ENCODE measurements around the gene MSX1.
A peak's percentile ranks its signal among the peaks of the same experiment; 100 is the strongest.

MSX1 gene

DNA sequence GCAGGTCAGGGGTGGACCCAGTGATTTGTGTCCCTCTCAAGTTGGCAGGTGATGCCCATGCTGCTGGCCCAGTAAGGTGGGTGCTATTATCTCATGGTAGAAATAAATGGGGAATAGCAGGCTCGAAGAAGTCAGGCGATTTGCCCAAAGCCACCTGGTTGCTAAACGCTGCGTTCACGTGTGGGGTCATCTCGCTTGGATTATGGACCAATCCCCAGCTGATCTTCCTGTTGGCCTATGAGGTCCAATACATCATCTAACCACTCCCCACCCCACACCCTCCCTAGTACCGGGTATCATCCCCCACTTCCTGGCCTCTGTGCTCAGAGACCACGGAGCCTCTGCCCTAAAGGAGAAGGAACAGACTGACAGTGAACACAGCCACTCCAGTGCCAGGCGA, 18.3 kb upstream of the MSX1 start:
- DNase-seq, result no peak

DNA sequence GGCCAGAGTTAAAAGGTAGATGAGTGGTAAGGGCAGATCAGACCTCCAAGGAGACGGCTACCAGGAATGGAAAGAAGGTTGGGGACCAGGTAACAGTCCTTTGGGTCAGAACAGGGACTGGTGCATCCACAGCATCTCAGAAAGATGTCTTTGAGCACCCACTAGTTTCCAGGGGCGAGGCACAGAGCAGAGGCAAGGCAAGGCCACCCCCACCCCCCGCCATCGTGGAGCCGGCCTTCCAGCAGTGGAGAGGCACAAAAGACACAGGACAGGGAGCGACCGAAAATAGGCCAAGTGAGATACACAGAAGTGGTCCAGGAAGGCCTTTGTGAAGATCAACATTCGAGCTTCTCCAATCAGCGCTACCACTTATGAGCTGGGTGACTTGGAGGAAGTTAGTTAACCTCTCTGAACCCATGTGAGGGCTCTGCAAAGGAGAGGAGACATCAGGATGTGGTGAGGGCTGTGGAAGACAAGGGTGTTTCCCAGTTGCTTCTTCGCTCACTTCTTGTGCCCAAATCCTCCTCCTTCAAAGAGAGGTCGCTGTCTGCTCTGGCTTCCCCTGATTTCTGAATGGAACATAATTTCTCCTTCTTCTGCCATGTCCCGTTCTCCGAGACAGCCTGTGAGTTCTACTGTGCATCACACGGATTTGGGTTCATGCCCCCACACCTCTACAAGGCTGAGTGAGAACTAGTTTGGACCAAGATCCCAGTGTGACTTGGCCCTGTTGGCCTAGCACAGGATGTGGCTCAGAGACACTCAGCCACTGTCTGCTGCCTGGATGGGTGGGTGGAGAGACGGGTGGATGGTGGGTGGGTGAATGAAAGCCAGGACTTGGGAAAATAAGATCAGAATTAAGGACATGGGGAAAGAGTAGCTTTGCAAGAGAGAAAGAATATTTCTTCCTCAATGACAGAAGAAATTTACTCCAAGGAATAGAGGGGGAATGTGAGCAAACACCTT, 16.7 kb upstream of the MSX1 start:
- no peak for DNase-seq

- DNase-seq, result no peak
Observed at GRCh38 chr4:4843635-4844291, 15.7 kb upstream of the MSX1 start.

GRCh38 chr4:4845027-4845426, 14.4 kb upstream of the MSX1 start:
- no peak for DNase-seq

GRCh38 chr4:4847011-4847410, 12.5 kb upstream of the MSX1 start:
- DNase-seq, result no peak

GRCh38 chr4:4848540-4848939, 10.9 kb upstream of the MSX1 start:
- DNase-seq, result no peak

- DNase-seq, result no peak
Observed at GRCh38 chr4:4849106-4849505, 10.4 kb upstream of the MSX1 start.

- no peak for DNase-seq
Observed at GRCh38 chr4:4849524-4850193, 9.8 kb upstream of the MSX1 start.

- DNase-seq, result no peak
Observed at GRCh38 chr4:4851081-4851480, 8.4 kb upstream of the MSX1 start.

- DNase-seq, result no peak
Observed at GRCh38 chr4:4851906-4852305, 7.6 kb upstream of the MSX1 start.

GRCh38 chr4:4852591-4853362, 6.7 kb upstream of the MSX1 start:
- no peak for DNase-seq

DNA sequence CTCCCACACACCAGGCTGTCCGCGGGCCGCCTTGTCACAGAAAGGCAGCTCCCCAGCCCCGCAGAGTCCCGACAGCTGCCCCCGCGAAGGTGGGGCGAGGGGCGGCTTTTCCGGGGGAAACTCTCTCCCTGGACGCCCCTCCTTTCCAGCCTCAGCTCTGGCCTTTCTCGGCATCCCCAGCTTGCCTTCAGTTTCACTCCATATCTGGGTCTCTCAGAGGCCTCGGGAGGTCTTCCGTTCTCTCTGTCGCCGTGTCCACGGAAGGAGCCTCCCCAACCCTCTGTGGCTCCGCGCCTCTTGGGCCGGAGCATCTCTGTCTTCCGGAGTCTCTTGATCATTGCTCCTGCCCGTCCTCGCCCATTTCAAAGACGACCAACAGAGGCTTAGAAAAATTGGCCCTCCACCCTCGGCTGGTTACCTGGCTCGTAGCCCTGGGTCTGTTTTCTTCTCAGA, 6.1 kb upstream of the MSX1 start:
- no peak for DNase-seq

DNA sequence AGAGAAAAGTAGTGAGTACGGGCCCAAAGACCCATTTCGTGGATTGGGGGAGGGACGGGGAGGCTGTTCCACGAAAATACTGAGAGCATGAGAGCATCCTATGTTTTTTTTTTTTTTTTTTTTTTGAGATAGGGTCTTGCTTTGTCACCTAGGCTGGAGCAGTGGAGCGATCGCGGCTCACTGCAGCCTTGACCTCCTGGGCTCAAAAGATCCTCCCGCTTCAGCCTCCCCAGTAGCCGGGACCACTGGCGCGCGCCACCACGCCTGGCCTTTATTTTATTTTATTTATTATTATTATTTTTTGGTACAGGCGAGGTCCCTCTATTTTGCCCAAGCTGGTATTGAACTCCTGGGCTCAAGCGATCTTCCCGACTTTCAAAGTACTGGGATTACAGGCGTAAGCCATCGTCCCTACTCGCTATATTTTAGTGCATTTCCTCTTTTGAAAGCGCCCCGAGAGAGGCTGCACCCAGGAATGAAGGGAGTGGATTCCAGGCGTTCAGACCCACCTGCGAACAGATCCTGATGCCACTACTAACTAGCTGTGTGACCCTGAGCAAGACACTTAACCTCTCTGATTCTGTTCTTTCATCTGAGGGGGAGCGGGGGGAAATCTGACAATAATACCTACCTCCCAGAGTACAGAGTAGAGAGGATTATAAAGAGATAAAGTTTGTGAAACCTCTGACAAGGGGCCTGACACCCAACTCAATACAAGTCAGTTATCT, 5.4 kb upstream of the MSX1 start:
- DNase-seq, result no peak

DNA sequence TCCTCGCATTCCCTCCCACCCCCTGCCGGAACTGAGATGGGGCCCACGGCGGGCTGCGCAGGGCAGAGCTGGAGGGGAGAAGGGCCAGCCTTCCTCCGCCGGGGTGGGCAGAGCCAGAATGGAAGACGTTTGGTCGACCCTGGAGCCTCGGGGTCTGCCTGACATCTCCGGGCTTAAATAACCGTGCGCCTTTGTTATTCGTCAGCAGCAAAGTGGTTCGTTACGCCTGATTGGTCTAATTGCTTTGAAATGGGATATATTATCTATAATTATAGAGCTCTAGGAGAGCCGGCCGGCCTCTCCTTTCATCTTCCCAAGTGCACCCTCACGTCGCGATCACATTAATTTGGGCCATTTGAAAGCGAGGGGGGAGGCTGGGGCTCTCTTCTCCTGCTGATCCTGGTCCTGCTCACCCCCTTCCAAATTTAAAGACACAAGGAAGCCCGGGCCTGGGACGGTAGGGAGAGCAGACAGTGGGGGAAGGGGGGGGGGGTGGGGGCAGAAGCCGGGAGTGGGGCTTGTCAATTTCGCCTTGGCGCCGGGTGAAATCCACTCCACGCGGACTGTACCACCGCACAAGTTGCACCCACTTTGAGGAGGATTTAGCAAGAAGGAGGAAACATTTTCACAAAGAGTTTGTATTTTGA, 4.7 kb upstream of the MSX1 start:
- DNase-seq, result peak; percentile 10

DNA sequence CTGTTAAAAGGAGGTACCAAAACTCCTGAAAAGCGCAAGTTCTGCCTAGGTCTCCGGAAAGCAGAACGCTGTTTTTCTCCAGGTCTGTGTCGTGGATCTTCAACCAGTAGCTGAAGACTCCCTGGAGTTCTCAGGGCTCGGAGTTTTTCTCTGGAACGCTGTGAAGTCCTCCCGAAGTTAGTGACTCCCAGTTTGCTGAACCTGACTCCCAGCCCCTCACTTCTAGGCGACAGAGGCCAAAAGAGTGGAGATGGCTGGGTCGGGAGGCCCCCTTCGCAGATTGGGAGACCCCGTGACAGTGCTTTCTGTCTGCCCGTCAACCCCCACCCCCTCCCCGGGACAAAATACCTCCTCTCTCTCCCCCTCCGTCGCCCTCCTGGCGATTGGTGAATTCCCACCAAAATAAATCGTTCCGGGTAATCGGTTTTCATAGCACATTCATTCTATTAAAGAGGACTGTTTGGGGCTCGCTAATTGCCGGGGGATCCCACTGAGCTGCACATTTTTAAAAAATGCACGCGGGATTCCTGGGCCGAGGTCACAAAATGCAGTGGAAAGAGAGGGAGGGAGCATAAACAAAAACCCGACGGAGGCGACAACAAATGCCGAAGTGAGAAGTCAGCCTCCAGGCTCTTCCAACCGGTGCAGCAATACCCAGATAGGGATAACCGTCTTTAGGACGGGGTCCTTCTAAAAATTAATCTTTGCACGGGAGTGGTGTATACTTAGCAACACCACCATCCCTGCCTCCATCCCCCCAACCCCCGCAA, 4.0 kb upstream of the MSX1 start:
- no peak for DNase-seq

- DNase-seq, result peak; percentile 49
Observed at GRCh38 chr4:4856071-4857000, 3.1 kb upstream of the MSX1 start.

DNA sequence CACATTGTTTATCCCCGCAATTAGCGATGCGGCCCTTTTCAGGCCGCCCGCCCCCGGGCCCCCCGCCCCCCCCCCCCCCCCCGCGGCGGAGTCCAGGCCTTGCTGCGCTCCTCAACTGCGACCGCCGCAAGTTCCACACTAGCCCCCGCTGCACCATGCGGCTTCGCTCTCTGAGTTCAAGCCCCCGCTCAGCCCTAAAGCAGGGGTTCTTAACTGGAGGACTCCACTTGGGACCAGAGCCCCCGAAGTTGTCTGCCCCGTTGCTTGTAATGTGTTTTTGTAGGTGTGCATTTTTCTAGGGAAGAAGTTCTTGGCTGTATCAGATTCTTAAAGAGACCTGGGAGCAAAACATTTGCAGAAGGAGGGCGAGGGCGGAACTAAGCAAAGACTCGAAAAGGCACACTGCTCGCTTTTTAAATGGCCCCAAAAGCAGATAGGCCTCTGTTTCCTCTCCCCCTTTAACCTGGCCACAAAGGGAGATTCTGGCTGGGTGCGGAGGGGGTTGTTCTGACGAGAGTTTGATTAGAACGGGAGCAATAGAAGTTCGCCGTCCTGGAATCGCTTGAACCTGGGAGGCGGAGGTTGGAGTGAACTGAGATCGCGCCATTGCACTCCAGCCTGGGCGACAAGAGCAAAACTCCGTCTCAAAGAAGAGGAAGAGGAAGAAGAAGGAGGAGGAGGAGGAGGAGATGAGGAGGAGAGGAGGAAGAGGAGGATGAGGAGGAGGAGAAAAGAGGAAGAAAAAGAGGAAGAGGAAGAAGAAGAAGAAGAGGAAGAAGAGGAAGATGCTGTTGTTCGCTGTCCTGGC, 2.3 kb upstream of the MSX1 start:
- DNase-seq, result no peak

DNA sequence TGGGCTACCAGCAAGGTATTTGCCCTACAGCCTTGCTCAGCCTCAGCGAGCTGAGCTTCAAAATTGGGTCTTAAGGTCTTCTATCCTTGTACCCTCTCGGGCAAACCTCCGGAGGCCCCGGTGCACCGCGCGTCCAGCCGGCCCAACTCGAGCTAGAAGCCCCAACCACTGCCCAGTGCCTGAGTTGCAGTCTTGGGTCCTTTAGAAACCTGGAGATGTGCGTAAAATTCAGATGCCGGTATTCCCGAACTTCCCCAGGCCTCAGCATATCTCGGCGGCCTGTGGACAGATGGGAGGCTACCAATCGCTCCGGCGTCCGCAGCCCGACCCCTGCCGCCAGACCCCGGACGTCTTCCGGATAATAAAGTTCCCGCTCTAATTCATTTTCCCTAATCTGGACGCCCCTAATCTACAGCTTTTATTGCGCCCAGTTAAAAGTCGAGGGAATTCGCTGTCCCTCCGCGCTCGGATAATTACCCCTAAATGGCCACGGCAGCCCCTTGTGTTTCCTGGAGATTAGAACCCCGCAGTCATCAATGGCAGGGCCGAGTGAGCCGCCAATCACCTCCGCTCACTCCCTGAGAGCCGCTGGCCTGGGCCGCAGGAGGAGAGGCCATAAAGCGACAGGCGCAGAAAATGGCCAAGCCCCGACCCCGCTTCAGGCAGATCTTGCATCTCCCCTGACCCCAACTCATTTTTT, 1.5 kb upstream of the MSX1 start:
- no peak for DNase-seq

All from NCI-H345 (cell line).